Activated CD4-positive, CD25-positive, alpha-beta regulatory T cell treated with anti-CD3 and anti-CD28 coated beads, Interleukin-2, amount 50 U/mL, for 72 hours (primary cell): Measurements from ENCODE around the gene MAGEA2.
"Not testable (repeated sequence)": the region's sequence is repeated elsewhere in the genome, so short reads cannot be mapped to it uniquely, and the experiment has no call there.

Source experiments
- DNase-seq: peaks from one replicate; pipeline ENCODE4 v3.0.0; 2021

The MAGEA2 gene, protein sequence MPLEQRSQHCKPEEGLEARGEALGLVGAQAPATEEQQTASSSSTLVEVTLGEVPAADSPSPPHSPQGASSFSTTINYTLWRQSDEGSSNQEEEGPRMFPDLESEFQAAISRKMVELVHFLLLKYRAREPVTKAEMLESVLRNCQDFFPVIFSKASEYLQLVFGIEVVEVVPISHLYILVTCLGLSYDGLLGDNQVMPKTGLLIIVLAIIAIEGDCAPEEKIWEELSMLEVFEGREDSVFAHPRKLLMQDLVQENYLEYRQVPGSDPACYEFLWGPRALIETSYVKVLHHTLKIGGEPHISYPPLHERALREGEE

DNA sequence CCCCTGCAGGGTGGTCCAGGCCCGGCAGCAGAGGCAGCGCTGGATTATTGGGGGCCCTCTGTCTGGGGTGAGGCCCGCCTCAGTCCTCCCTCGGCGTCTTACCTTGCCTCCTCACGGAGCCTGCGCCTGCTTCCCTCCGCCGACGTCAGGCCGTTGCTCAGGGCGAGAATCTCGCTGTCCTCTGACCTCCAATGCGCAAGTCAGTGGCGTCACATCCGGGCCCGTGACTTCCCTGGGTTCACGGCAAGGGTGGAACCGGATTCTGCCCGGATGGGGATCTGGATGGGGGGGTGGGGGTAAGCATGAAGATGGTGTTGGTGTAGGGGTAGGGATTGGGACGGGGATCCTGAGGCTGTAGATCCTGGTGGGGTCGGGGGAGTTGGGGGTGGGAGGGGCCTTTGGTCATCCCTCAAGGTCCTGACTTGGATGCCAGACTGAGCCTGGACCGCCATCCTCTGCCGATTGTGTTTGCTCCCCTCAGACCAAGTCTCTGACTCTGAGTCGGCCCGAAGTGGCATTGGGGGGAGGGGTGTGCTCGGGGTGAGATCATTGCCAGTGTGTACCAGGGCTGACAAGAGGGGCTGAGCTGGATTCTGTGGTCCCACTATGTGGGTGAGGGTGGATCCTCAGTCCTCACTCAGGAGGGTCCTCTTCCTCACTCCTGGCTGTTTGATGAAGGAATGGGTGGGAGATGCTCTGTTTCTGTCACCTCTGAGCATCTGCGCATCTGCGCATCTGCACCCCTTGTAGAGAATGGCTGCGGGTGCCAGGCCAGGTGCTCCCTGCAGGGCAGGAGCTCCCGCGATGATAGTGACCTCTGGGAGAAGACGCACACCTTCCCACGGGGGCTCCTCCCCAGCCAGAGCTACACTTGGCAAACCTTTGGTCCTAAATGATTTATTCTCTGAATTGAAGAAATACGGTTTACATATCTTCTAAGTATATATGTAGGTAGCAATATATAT, at the start of gene MAGEA2:
Gene MAGEA2, minus strand, starts transcription at position 157 of the 965 bp plus-strand sequence. CDS start 2,479 bp downstream, outside the sequence.
- DNase-seq, result not testable (repeated sequence)

DNA sequence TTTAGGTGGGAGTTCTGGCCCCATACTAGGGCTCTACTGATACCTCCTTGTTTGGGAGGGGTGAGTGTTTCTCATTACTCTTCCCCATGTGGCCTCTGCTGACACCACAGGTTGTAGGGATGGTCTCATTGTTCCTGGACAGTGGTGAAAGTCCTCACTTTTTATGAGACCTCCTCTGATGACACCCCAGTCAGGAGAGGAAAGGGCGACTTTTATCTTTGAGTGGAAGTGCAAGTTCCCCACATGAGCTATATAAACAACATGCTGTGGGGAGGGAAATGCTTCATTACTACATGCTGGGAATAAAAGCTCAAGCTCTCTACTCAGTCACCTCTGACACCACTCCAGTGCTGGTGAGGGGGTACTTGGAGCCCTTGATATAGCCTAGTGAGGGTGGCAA, 45.3 kb upstream of the MAGEA2 start:
- DNase-seq, result no peak

DNA sequence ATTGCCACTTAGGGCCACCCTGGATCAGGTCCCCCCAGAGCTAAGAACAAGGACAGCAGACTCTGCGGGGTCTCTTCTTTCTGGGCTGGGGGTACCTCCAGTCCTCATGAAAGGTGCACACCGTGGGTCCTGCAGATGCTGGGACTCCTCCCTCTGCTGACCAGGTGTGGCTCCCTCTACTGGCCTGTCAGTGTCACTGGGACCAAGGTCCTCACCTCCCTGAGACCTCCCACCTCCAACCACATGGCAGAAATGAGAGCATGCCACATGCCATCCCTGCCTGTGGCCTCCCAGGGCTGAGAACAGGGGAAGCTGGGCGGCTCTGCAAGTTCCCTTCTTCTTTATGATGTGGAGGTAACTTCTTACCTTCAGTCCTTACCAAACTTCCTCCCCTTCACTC, 33.4 kb upstream of the MAGEA2 start:
- DNase-seq, result not testable (repeated sequence)

DNA sequence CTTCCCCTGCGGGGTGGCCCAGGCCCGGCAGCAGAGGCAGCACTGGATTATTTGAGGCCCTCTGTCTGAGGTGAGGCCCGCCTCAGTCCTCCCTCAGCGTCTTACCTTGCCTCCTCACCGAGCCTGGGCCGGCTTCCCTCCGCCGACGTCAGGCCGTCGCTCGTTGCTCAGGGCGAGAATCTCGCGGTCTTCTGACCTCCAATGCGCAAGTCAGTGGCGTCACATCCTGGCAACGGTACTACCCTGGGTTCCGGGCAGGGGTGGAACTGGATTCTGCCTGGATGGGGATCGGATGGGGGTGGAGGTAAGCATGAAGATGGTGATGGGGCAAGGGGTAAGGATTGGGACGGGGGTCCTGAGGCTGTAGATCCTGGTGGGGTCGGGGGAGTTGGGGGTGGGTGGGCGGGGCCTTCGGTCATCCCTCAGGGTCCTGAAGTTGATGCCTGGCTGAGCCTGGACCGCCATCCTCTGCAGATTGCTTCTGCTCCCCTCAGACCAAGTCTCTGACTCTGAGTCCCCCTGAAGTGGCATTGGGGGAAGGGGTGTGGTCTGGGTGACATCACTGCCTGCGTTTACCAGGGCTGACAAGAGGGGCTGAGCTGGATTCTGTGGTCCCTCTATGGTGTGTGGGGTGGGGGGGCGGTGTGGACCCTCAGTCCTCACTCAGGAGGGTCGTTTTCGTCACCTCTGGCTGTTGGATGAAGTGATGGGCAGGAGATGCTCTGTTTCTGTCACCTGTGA, 16.1 kb upstream of the MAGEA2 start, which contains the start of gene MAGEA6:
Gene MAGEA6, minus strand, starts transcription at position 141 of the 741 bp plus-strand sequence. CDS start 2,039 bp downstream, outside the sequence.
- not testable (repeated sequence) for DNase-seq

DNA sequence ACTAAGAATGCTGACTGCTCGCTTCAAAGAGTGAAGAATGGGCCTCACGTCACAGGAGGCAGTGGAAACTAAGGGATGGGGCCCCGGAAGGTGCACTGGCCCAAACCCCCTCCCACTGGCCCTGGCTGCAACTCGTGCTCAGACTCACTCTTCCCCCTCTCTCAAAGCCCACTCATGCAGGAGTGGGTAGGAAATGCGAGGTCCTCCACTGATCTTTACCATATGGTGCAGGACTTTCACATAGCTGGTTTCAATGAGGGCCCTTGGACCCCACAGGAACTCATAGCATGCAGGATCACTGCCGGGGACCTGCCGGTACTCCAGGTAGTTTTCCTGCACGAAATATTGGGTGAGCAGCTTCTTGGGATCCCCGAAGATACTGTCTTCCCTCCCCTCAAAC, 12.9 kb upstream of the MAGEA2 start:
- not testable (repeated sequence) for DNase-seq

DNA sequence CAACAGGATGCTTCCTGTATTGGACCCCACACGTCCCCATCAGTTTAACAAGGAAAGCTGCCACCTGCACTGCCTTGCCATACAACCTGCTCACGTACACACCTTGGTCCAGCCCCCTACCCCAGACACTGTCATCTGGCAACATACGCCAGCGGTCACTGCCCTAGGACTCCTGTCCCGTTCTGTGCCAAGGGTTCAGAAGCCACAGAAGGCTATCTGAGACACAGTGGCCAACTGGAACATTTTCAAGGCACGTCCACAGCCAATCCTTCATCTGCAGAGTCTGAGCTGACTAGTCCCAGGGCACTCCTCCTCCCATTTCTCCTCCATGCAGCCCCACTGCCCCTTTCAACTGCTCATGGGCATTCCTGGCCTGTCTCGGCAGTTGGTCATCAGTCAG, 7.9 kb upstream of the MAGEA2 start:
- not testable (repeated sequence) for DNase-seq

DNA sequence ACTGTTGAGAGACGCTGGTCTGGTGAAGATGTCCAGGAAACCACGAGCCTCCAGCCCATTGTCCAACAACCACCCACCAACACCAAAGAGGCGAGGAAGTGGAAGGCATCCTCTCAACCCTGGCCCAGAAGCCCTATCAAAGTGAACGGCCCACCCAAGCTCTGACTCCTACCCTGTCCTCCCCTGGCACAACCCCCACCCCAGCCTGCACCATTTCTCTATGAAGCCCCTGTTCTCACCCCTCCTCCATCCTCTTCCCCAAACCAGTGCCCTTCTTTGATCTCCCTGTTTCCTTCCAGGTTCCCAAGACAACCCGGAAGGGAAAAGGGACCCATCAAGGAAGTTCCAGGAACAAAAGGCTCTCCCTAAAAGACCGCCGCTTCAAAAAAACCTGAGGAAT, 5.9 kb upstream of the MAGEA2 start:
- not testable (repeated sequence) for DNase-seq

DNA sequence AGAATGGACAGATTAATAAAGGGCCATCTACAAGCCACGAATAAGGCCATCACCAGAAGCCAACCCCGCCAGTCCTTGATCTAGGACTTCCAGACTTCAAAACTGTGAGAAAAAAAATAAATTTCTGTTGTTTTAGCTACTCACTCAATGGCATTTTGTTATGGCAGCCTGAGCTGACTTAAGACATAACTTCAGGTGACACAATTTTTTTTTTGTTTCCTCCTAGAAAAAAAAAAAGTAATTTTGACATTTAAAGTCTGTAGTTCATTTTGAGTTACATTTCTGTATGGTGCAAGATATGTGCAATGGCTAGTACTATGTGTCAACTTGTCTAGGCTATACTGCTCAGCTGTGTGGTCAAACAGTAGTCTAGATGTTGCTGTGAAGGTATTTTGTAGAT, 5.3 kb upstream of the MAGEA2 start, which contains the start of gene CSAG3:
Gene CSAG3, plus strand, starts transcription at position 301 of the 400 bp plus-strand sequence.
- not testable (repeated sequence) for DNase-seq

DNA sequence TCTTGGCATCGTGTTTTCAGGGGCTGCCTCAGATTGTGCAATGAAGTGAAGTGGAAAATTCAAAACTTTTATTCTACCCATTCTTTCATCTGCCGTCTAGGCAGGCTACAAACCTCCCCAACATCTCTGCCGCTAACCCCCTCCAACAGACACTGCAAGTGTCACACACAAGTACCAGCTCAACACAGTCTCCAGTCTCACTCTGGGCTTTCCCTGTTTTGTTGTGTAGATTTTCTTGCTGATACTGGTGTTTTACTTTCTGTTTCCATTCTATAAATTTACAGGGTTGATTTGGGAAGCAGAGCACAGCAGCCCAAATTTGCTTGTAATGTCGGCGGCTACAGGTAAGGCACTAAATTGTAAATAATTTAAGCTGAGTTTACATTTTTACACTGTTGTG, 1.2 kb upstream of the MAGEA2 start:
- DNase-seq, result not testable (repeated sequence)

DNA sequence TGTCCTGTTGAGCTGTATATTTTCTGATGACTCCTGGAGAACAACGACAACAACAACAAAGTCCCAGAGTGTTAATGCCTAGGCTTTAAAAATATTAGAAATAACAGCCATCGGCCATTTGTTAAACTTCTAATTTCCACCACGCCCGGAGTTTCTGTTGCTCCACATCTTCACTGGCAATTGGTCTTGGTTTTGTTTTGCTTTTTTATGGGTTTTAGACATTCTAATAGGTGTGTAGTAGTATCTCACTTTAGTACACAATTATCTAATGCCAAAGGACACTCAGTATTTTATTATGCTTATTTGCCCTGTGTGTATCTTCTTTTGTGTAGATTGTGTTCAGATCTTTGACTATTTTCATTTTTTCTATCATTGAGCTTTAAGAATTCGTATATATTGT, 15.1 kb downstream of the MAGEA2 start:
- DNase-seq, result no peak

DNA sequence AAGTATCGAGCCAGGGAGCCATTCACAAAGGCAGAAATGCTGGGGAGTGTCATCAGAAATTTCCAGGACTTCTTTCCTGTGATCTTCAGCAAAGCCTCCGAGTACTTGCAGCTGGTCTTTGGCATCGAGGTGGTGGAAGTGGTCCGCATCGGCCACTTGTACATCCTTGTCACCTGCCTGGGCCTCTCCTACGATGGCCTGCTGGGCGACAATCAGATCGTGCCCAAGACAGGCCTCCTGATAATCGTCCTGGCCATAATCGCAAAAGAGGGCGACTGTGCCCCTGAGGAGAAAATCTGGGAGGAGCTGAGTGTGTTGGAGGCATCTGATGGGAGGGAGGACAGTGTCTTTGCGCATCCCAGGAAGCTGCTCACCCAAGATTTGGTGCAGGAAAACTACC, 17.1 kb downstream of the MAGEA2 start:
- not testable (repeated sequence) for DNase-seq

DNA sequence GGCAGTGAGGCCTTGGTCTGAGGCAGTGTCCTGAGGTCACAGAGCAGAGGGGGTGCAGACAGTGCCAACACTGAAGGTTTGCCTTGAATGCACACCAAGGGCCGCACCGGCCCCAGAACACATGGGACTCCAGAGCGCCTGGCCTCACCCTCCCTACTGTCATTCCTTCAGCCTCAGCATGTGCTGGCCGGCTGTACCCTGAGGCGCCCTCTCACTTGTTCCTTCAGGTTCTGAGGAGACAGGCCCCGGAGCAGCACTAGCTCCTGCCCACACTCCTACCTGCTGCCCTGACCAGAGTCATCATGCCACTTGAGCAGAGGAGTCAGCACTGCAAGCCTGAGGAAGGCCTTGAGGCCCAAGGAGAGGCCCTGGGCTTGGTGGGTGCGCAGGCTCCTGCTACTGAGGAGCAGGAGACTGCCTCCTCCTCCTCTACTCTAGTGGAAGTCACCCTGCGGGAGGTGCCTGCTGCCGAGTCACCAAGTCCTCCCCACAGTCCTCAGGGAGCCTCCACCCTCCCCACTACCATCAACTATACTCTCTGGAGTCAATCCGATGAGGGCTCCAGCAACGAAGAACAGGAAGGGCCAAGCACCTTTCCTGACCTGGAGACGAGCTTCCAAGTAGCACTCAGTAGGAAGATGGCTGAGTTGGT, 17.7 kb downstream of the MAGEA2 start:
- DNase-seq, result no peak

DNA sequence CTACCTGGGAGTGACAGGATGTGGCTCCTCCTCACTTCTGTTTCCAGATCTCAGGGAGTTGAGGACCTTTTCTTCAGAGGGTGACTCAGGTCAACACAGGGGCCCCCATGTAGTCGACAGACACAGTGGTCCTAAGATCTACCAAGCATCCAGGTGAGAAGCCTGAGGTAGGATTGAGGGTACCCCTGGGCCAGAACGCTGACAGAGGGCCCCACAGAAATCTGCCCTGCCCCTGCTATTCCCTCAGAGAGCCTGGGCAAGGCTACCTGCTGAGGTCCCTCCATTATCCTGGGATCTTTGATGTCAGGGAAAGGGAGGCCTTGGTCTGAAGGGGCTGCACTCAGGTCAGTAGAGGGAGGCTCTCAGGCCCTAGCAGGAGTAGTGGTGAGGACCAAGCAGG, 18.5 kb downstream of the MAGEA2 start:
- DNase-seq, result no peak

DNA sequence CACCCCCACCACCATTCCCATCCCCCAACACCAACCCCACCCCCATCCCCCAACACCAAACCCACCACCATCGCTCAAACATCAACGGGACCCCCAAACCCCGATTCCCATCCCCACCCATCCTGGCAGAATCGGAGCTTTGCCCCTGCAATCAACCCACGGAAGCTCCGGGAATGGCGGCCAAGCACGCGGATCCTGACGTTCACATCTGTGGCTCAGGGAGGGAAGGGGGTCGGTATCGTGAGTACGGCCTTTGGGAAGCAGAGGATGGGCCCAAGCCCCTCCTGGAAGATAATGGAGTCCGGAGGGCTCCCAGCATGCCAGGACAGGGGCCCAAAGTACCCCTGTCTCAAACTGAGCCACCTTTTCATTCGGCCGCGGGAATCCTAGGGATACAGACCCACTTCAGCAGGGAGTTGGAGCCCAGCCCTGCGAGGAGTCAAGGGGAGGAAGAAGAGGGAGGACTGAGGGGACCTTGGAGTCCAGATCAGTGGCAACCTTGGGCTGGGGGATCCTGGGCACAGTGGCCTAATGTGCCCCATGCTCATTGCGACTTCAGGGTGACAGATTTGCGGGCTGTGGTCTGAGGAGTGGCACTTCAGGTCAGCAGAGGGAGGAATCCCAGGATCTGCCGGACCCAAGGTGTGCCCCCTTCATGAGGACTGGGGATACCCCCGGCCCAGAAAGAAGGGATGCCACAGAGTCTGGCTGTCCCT, 19.3 kb downstream of the MAGEA2 start:
- DNase-seq, result not testable (repeated sequence)

DNA sequence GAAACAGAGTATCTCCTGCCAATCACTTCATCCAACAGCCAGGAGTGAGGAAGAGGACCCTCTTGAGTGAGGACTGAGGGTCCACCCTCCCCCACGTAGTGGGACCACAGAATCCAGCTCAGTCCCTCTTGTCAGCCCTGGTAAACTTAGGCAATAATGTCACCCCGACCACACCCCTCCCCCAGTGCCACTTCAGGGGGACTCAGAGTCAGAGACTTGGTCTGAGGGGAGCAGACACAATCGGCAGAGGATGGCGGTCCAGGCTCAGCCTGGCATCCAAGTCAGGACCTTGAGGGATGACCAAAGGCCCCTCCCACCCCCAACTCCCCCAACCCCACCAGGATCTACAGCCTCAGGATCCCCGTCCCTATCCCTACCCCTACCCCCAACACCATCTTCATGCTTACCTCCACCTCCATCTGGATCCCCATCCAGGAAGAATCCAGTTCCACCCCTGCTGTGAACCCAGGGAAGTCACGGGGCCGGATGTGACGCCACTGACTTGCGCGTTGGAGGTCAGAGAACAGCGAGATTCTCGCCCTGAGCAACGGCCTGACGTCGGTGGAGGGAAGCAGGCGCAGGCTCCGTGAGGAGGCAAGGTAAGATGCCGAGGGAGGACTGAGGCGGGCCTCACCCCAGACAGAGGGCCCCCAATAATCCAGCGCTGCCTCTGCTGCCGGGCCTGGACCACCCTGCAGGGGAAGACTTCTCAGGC, 20.2 kb downstream of the MAGEA2 start, which contains the start of the genes CSAG1 and MAGEA12:
Gene CSAG1, minus strand, starts transcription at position 461 of the 715 bp plus-strand sequence. CDS start 1,261 bp downstream, outside the sequence.
Gene MAGEA12, plus strand, starts transcription at position 497 of the 715 bp plus-strand sequence. CDS start 2,405 bp downstream, outside the sequence.
- no peak for DNase-seq

DNA sequence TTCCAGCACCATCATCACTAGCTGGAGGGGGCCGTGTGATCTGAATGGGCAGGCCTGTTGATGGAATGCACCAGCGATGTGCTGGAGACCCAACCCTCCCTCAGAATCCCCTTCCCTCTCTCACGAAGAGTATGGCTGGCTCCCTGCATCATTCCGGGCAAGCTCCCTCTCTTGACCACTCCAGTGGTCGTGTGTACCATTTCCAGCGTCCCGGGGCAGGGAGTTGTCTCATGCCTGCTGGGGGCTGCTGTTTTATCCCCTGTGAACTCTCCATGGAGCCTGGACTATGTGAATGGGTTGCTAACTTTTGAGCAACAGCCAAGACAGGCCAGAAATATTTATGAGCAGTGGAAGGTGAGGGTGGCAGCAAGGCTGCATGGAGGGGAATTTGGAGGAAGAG, 28.2 kb downstream of the MAGEA2 start:
- DNase-seq, result no peak

DNA sequence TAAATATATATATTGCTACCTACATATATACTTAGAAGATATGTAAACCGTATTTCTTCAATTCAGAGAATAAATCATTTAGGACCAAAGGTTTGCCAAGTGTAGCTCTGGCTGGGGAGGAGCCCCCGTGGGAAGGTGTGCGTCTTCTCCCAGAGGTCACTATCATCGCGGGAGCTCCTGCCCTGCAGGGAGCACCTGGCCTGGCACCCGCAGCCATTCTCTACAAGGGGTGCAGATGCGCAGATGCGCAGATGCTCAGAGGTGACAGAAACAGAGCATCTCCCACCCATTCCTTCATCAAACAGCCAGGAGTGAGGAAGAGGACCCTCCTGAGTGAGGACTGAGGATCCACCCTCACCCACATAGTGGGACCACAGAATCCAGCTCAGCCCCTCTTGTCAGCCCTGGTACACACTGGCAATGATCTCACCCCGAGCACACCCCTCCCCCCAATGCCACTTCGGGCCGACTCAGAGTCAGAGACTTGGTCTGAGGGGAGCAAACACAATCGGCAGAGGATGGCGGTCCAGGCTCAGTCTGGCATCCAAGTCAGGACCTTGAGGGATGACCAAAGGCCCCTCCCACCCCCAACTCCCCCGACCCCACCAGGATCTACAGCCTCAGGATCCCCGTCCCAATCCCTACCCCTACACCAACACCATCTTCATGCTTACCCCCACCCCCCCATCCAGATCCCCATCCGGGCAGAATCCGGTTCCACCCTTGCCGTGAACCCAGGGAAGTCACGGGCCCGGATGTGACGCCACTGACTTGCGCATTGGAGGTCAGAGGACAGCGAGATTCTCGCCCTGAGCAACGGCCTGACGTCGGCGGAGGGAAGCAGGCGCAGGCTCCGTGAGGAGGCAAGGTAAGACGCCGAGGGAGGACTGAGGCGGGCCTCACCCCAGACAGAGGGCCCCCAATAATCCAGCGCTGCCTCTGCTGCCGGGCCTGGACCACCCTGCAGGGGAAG, 39.5 kb downstream of the MAGEA2 start, which contains the start of gene MAGEA2B:
Gene MAGEA2B, plus strand, starts transcription at position 814 of the 973 bp plus-strand sequence. CDS start 2,479 bp downstream, outside the sequence.
- not testable (repeated sequence) for DNase-seq

DNA sequence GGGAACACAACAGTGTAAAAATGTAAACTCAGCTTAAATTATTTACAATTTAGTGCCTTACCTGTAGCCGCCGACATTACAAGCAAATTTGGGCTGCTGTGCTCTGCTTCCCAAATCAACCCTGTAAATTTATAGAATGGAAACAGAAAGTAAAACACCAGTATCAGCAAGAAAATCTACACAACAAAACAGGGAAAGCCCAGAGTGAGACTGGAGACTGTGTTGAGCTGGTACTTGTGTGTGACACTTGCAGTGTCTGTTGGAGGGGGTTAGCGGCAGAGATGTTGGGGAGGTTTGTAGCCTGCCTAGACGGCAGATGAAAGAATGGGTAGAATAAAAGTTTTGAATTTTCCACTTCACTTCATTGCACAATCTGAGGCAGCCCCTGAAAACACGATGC, 40.4 kb downstream of the MAGEA2 start:
- not testable (repeated sequence) for DNase-seq

DNA sequence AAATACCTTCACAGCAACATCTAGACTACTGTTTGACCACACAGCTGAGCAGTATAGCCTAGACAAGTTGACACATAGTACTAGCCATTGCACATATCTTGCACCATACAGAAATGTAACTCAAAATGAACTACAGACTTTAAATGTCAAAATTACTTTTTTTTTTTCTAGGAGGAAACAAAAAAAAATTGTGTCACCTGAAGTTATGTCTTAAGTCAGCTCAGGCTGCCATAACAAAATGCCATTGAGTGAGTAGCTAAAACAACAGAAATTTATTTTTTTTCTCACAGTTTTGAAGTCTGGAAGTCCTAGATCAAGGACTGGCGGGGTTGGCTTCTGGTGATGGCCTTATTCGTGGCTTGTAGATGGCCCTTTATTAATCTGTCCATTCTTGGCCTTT, 44.5 kb downstream of the MAGEA2 start, which contains the start of gene CSAG2:
Gene CSAG2, minus strand, starts transcription at position 101 of the 400 bp plus-strand sequence. CDS start 161 bp downstream, outside the sequence.
- not testable (repeated sequence) for DNase-seq
